HG03460 (cell line): Measurements from ENCODE around the gene ZNF804B.

Source experiments
- ATAC-seq: cut with Tn5 transposase; IDR thresholded peaks from one replicate; pipeline ENCODE4 v1.9.1; 2021; ENCODE audit not compliant: unreplicated experiment

ZNF804B gene

GRCh38 chr7:88965371-88965770, 205.9 kb downstream of the ZNF804B start:
- no peak for ATAC-seq

- ATAC-seq: no peak
Measured at GRCh38 chr7:88967432-88967831, 207.9 kb downstream of the ZNF804B start.

- ATAC-seq: no peak
Measured at GRCh38 chr7:88969167-88969566, 209.7 kb downstream of the ZNF804B start.

GRCh38 chr7:88985295-88985694, 225.8 kb downstream of the ZNF804B start:
- no peak for ATAC-seq

- no peak for ATAC-seq
Measured at GRCh38 chr7:89001306-89001705, 241.8 kb downstream of the ZNF804B start.

- peak; percentile 85 for ATAC-seq
Measured at GRCh38 chr7:89002981-89003956, 243.8 kb downstream of the ZNF804B start.

- no peak for ATAC-seq
Measured at GRCh38 chr7:89012016-89012415, 252.5 kb downstream of the ZNF804B start.

GRCh38 chr7:89017695-89018094, 258.2 kb downstream of the ZNF804B start:
- ATAC-seq: no peak

- no peak for ATAC-seq
Measured at GRCh38 chr7:89021741-89022140, 262.2 kb downstream of the ZNF804B start.

- no peak for ATAC-seq
Measured at GRCh38 chr7:89023206-89023605, 263.7 kb downstream of the ZNF804B start.

GRCh38 chr7:89023877-89024276, 264.4 kb downstream of the ZNF804B start:
- no peak for ATAC-seq

- ATAC-seq: no peak
Measured at GRCh38 chr7:89027781-89028180, 268.3 kb downstream of the ZNF804B start.

GRCh38 chr7:89028319-89028718, 268.8 kb downstream of the ZNF804B start:
- no peak for ATAC-seq

- no peak for ATAC-seq
Measured at GRCh38 chr7:89029864-89030263, 270.4 kb downstream of the ZNF804B start.

- ATAC-seq: no peak
Measured at GRCh38 chr7:89041240-89041639, 281.7 kb downstream of the ZNF804B start.

- no peak for ATAC-seq
Measured at GRCh38 chr7:89042940-89043339, 283.4 kb downstream of the ZNF804B start.

- no peak for ATAC-seq
Measured at GRCh38 chr7:89049043-89049442, 289.5 kb downstream of the ZNF804B start.

- ATAC-seq: no peak
Measured at GRCh38 chr7:89053130-89053529, 293.6 kb downstream of the ZNF804B start.

- no peak for ATAC-seq
Measured at GRCh38 chr7:89054361-89054760, 294.9 kb downstream of the ZNF804B start.

- ATAC-seq: no peak
Measured at GRCh38 chr7:89060234-89060633, 300.7 kb downstream of the ZNF804B start.

GRCh38 chr7:89064831-89065230, 305.3 kb downstream of the ZNF804B start:
- ATAC-seq: no peak

- ATAC-seq: no peak
Measured at GRCh38 chr7:89067048-89067447, 307.5 kb downstream of the ZNF804B start.

GRCh38 chr7:89072081-89072480, 312.6 kb downstream of the ZNF804B start:
- ATAC-seq: no peak
